ENCODE measurements around the gene STAT6.
"Not testable (repeated sequence)": the region's sequence is repeated elsewhere in the genome, so short reads cannot be mapped to it uniquely, and the experiment has no call there.

STAT6 gene

DNA sequence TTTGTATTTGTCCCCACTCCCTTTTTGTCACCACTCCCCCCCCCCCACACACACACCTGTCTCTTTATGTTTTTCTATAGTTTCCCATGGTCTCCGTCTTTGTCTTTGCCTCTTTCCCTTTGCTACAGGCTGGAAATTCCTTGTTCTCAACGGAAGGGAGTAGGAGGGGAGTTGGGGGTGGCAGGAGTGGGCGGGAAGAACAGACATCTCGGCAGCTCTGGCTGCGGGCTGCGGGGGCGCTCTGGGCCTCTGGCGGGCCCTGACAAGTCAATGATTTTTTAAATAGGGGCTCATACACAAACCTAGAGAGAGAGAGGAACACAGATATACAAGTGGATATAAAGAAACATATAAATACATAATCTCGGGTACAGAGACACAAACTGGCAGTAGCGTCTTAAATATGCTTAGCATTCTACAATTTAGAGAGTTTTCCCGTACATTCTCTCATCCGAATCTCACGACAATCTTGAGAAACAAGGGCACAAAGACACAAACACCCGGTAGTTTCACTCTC lies 24.6 kb downstream of the STAT6 start:
- DNase-seq = peak; percentile 92

- peak; percentile 81 for DNase-seq
These were observed 25.1 kb downstream of the STAT6 start for GRCh38 chr12:57085999-57086492.

DNA sequence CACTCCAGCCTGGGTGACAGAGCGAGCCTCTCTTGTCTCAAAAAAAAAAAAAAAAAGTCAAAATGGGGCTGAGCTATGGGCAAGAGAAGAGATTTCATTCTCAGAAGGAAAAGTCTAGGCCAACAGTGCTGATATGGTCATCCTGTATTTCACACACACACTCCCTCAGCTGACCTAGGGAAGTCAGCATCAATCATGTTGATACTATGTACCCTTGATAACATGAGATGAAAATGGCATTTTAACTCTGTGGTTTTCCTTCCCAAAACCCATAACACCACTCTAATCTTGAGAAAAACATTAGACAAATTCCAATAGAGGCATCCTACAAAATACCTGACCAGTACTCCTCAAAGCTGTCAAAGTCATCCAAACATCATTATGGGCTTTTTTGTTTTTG lies 30.3 kb downstream of the STAT6 start:
- DNase-seq = no peak

DNA sequence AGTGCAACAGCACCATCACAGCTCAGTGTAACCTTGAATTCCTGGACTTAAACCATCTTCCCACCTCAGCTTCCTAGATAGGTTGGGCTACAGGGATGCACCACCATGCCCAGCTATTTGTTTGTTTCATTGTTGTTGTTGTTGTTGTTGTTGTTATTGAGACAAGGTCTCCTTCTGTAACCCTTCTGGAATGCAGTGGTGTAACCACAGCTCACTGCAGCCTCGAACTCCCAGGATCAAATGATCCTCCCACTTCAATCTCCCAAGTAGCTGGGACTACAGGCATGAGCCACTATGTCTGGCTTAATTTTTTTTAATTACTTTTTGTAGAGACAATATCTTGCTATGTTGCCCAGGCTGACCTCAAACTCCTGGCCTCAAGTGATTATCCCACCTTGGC lies 31.3 kb downstream of the STAT6 start:
- no peak for DNase-seq

DNA sequence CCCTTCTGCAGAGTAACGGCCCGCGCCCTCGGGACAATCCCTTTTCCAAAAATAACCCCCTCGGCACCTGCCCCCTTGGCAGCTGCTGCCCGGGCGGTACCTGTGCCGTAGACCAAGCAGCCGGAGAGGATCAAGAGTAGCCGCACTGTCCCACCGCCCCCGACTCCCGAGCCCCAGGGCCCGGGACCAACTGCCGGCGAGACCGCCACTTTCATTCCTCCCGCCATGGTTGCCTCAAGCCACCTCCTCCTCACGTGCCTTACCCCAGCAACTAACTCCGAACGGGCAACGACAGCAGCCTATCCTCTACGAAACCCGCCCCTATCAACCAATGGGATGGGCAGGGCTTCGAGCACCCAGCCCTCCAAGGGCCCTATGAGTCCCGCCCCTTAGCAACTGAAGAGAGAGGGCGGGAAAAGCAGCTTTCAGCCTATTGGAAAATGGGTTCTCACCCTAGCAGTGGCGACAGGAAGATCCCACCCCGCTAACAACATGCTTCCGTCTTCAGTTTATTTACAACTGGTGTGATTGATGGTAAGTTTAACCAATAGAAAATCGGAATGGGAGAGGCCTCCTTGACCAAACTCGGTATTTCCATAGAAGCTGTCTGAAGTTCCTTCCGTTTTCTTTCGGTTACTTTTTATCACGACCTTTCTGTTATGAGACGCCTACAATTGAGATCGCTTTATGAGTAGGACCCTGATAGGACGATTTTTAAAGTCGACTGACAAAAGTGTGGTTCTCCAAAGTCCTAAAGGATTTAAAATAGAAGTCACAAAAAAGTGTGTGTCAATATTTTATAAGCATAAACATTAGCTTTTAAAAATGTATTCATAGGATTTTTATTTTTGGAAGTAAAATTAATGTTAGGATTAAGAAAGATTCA lies 32.4 kb downstream of the STAT6 start, which contains the start of gene NEMP1:
Gene NEMP1, minus strand, starts transcription at position 273 of the 886 bp plus-strand sequence. Its CDS starts 46 bp downstream, at position 227.
- peak; percentile 100 for DNase-seq

GRCh38 chr12:57073566-57074450 lies 37.4 kb downstream of the STAT6 start:
- DNase-seq = not testable (repeated sequence)

DNA sequence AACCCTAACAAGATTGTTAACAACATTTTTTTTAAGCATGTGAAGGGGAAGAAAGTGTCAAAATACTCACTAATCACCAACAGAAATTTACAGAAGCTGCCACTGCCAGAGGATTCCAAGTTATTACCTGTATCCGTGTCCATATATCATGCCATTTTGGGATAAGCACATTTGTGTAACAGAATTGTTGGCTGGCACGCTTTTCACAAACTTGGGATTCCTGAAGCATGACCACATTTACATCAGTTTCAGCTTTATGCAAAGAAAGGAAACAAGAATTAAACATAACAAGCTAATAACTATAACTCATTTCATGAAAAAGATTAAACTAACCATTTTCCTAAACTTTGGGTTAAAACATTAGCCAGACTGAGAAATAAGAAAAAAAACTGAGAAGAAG lies 38.5 kb downstream of the STAT6 start:
- DNase-seq = no peak

DNA sequence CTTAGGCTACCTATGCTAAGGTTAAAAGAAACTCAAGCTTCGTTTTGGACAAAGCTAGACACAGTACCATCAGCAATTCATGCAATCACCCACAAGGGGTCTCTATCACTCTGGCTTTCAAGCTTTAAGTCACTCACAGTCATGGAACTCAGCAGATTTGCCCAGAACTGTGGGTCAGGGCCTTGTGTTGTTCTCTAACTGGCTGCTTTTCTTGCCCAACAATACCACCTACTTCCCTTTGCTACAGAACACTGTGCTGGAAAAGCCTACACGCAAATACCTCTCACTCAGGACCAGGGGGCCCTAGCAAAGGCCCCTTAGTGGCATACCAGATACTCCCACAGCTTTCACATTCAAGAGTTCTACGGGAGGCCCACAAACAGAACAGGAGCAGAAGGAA lies 41.6 kb downstream of the STAT6 start:
- peak; percentile 90 for DNase-seq

DNA sequence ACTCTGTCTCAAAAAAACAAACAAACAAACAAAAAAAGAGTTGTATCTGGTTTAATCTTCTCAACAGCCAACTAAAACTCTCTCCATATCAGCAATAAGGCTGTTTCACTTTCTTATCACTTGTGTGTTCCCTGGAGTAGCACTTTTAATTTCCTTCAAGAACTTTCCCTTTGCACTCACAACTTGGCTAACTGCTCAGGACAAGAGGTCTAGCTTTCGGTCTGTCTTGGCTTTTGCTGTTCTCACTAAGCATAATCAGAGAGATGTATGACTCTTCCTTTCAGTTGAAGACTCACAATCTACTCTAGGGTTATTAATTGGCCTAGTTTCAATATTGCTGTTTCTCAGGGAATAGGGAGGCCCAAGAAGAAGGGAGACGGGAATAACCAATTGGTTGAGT lies 44.9 kb downstream of the STAT6 start:
- no peak for DNase-seq

DNA sequence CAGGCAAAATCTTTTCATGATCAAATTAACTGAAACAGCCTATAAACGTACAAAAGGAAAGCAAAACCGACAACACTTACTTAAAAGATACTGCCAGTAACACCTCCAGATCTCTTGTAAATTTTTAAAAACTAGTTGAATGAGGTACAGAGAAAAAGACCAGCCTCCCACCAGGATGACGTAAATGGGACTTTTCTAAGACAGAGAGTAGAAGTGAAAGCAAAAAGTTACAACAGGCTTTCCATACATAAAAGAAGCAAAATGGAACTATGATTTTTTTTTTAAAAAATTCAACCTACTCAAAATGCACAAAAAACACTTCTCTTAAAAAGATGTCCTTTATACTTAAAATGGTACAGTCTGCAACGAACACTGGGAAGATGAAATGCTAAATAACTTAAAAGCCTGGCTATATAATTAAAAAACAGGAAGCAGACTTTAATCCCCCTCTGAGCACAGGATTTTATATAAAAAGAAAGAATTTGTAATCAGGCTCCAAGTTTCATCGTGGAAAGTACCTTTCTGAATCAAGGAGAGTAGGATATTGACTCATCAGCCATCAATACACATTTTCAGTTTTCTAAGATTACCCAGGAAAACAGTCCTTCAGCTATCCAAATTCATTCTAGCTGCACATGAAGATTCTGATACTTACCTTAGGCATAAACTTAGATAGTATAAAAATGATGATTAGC lies 47.0 kb downstream of the STAT6 start:
- no peak for DNase-seq

GRCh38 chr12:57058454-57058853 lies 52.7 kb downstream of the STAT6 start:
- DNase-seq = no peak

DNA sequence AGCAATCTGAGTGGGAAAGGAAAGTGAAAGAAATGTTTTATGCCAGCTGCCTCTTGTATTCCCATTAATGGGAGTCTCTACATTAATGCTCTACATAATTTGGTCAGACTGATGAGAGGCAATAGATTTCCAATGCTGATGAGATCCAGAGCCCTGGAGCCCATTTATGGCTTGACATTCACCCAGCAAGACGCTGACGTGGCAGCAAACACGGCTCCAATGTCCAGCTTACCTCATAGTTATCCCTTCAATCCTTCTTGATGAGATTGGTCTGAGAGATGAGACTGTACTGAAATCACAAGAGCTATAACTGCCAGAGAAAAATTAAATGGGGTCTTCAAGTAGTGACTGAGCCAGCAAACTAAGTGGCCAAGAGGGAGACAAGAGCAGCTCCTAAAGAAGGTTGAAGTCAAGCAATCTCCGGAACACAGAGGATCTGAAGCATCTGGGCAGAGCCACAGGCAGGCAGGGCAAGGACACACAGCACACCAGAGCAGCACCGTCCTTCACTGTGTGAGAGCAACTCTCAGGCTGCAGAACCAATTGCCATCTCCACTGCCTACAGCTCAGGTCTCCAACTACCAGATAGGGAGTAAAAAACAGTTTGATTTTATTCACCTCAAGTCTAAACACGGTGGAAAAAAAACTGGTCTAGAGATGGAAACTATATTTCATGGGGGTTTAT lies 54.0 kb downstream of the STAT6 start:
- DNase-seq = no peak

GRCh38 chr12:57055824-57056223 lies 55.3 kb downstream of the STAT6 start:
- no peak for DNase-seq

DNA sequence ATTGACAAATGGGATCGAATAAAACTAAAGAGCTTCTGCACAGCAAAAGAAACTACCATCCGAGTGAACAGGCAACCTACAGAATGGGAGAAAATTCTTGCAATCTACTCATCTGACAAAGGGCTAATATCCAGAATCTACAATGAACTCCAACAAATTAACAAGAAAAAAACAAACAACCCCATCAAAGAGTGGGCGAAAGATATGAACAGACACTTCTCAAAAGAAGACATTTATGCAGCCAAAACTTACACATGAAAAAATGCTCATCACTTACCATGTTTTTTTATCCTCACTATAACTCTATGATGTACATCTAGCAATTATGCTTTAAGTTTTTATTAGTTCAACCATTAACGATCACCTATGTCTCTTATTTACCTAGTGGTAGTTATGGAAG lies 57.3 kb downstream of the STAT6 start:
- not testable (repeated sequence) for DNase-seq

DNA sequence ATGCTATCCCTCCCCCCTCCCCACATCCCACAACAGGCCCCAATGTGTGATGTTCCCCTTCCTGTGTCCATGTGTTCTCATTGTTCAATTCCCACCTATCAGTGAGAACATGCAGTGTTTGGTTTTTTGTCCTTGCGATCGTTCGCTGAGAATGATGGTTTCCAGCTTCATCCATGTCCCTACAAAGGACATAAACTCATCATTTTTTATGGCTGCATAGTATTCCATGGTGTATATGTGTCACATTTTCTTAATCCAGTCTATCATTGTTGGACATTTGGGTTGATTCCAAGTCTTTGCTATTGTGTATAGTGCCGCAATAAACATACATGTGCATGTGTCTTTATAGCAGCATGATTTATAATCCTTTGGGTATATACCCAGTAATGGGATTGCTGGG lies 58.0 kb downstream of the STAT6 start:
- DNase-seq = not testable (repeated sequence)

- DNase-seq = no peak
These were observed 60.2 kb downstream of the STAT6 start for GRCh38 chr12:57051011-57051410.

DNA sequence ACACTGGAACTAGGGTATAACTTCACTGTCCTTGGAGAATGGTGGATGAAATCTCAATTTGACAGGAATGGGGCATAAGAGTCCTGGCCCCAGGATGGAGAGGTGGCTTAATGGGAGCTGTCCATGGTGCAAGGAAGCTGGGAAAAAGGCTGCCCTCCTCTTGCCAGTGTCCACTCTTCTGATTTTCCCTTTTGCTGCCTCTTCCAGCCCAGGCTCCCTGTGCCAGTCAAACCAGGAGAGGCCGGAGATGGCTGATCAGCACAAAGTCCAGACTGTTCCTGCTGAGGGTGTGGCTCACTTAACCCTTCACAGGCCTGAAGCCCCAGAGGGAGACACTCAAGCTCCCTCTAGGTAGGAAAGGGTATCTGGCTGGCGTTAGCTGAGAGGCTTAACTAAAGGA lies 61.3 kb downstream of the STAT6 start, which contains the start of gene MYO1A:
Gene MYO1A, minus strand, starts transcription at position 240 of the 400 bp plus-strand sequence. CDS start 1,806 bp downstream, outside the sequence.
- no peak for DNase-seq

- no peak for DNase-seq
These were observed 62.1 kb downstream of the STAT6 start for GRCh38 chr12:57049119-57049446.

GRCh38 chr12:57048423-57049118 lies 62.6 kb downstream of the STAT6 start:
- no peak for DNase-seq

DNA sequence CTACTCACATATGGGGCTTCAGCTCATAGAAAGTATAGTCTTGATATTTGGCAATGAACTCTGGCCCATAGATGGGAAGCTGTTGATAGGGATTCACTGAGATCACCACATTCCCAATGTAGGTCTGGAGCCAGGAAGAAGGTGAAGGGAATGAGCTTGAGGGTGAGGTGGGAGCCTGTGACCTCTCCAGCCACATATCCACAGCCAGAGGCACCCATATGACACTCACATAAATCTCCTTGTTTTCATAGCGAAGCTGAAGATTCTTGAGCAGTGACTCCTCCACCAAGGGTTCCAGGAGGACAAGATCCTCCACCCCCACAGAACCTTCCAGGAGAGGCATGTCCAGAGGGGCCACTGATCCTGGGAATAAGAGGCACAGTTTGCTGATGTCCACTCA lies 63.2 kb downstream of the STAT6 start:
- DNase-seq = no peak
